NCI-H345 treated with DMSO at 0.1 percent for 48 hours (cell line): Measurements from ENCODE around the gene NOD2.

Source experiments
- DNase-seq: peaks from one replicate; lab custom pipeline; 2025; ENCODE audit not compliant: unreplicated experiment; lab: John Stamatoyannopoulos, UW

Gene NOD2

DNA sequence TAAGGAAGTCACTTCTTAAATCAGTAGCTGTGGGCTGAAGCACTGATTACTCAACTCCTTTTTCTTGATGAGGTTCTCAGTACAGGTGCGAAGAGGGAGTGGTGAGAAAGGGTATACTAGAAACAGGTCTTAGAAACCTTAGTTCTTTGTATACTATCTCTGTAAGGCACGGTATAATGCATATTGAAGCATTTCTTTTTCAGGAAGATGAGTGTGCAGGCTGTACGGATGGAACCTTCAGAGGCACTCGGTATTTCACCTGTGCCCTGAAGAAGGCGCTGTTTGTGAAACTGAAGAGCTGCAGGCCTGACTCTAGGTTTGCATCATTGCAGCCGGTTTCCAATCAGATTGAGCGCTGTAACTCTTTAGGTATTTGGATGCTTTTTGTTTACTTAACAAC lies 87.6 kb downstream of the NOD2 start:
- DNase-seq, result no peak

GRCh38 chr16:50781518-50781917 lies 88.1 kb downstream of the NOD2 start:
- DNase-seq, result no peak
